ENCODE results near the gene TTLL4. TPM values are rescaled to one million over a fixed set of nuclear protein-coding genes. Genes with fewer than 3 reads are reported as not detected.

TTLL4 gene
- total and polyA plus RNA-seq, 4 experiments from 2014 or later = 0.36 to 26.1 (median 14.2) TPM

DNA sequence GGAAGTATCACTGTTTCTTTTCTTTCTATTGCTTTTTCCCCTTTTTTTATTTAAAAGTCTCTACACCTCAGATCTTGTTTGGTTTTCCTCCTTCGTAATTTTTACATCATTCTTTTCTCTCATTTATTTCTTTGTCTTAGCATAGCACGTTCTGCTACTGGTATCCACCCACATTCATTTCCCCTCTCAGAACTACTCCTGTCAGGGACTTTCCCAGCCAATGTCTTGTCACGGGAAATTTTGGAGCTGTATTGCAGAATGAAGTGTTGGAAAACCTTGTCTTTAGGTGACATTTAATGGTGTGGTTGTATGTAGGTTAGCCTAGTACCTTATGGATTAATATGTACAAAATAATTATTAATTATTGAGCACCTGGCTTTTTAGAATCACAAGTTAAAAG, 34.0 kb downstream of the TTLL4 start:
- no peaks in the 10 kb centered on the region for H3K27me3 ChIP-seq (ENCODE audit: insufficient read depth, low read length)
- ChIA-PET POLR2A (ENCODE audit: partially characterized antibody) (no interaction called here), CTCF (ENCODE audit: partially characterized antibody) (no interaction called here)
- H3K36me3 ChIP-seq (ENCODE audit: insufficient read depth, low read length) = peaks cover 34% of the 10 kb centered on the region
- H3K27ac Mint-ChIP-seq = no peak overlapping the region
- intact Hi-C loops (cut with micrococcal nuclease) = no loop called here
- H3K4me3 Mint-ChIP-seq = no peak overlapping the region
- peaks cover 0 to 2% (median 0%) of the 10 kb centered on the region in 4 donors for H3K4me1 Mint-ChIP-seq
- H3K36me3 Mint-ChIP-seq = peaks cover 65 to 67% of the 10 kb centered on the region in 2 donors
- H3K9me3 ChIP-seq (ENCODE audit: control insufficient read depth in 1 of 2, low read length in 2 of 2) = no peaks in the 10 kb centered on the region
- no peak overlapping the region for H3K4me3 ChIP-seq (ENCODE audit: low read length in 2 of 2)
- no peak for DNase-seq
- no peaks in the 10 kb centered on the region for H3K9me3 Mint-ChIP-seq
- H3K27me3 Mint-ChIP-seq = no peaks in the 10 kb centered on the region
- no peaks in the 10 kb centered on the region for H3K4me1 ChIP-seq (ENCODE audit: insufficient read depth, low read length)
- no peak overlapping the region for H3K27ac ChIP-seq (ENCODE audit: low read depth, low read length)

DNA sequence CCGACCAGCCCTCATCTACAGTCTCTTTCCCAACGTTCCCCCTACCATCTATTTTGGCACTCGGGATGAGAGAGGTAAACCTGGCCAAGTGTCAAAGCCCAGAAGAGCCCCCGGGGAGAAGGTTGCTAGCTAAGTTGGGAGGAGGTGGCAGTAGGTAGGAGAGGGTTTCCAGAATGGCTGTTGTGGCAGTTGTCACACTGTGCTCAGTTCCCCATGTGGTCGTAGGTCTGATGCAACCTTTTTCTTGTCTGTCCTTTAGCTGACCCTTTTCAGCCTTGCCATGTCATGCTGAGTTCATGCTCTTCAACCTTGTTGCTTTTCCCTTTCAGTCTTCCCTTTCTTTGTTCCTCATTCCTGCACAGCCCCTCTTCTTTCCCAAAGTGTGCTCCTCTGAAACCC, 34.5 kb downstream of the TTLL4 start:
- H3K36me3 Mint-ChIP-seq = peaks cover 66 to 67% of the 10 kb centered on the region in 2 donors
- intact Hi-C loops (cut with micrococcal nuclease) = no loop called here
- CTCF ChIA-PET (ENCODE audit: partially characterized antibody) = no interaction called here

GRCh38 chr2:218745559-218746469, 35.2 kb downstream of the TTLL4 start:
- H3K9me3 ChIP-seq (ENCODE audit: control insufficient read depth in 1 of 2, low read length in 2 of 2) = no peaks in the 10 kb centered on the region
- ChIA-PET POLR2A (ENCODE audit: partially characterized antibody) (no interaction called here), CTCF (ENCODE audit: partially characterized antibody) (no interaction called here)
- Mint-ChIP-seq H3K4me3 (no peak overlapping the region), H3K9me3 (no peaks in the 10 kb centered on the region), H3K27me3 (no peaks in the 10 kb centered on the region), H3K27ac (peak overlapping the region in 2 of 7 donors; percentile 7 to 16), H3K4me1 (peaks cover 0 to 2% (median 0%) of the 10 kb centered on the region in 4 donors), H3K36me3 (peaks cover 67 to 69% of the 10 kb centered on the region in 2 donors)
- H3K4me1 ChIP-seq (ENCODE audit: insufficient read depth, low read length) = no peaks in the 10 kb centered on the region
- no peaks in the 10 kb centered on the region for H3K27me3 ChIP-seq (ENCODE audit: insufficient read depth, low read length)
- no peak for DNase-seq
- intact Hi-C loops (cut with micrococcal nuclease) = no loop called here
- H3K4me3 ChIP-seq (ENCODE audit: low read length in 2 of 2) = no peak overlapping the region
- peaks cover 46% of the 10 kb centered on the region for H3K36me3 ChIP-seq (ENCODE audit: insufficient read depth, low read length)
- H3K27ac ChIP-seq (ENCODE audit: low read depth, low read length) = no peak overlapping the region

More for the DNA sequence above, 34.5 kb downstream of the TTLL4 start:
- H3K27ac ChIP-seq (ENCODE audit: low read depth, low read length) = no peak overlapping the region
- H3K4me3 ChIP-seq (ENCODE audit: low read length in 2 of 2) = no peak overlapping the region
- no peaks in the 10 kb centered on the region for H3K9me3 Mint-ChIP-seq
- no peaks in the 10 kb centered on the region for H3K9me3 ChIP-seq (ENCODE audit: control insufficient read depth in 1 of 2, low read length in 2 of 2)
- no peaks in the 10 kb centered on the region for H3K4me1 ChIP-seq (ENCODE audit: insufficient read depth, low read length)
- peak overlapping the region in 2 of 7 donors; percentile 16 to 24 for H3K27ac Mint-ChIP-seq
- no peak overlapping the region for H3K4me3 Mint-ChIP-seq
- peaks cover 0 to 2% (median 0%) of the 10 kb centered on the region in 4 donors for H3K4me1 Mint-ChIP-seq
- DNase-seq = no peak
- peaks cover 39% of the 10 kb centered on the region for H3K36me3 ChIP-seq (ENCODE audit: insufficient read depth, low read length)
- POLR2A ChIA-PET (ENCODE audit: partially characterized antibody) = no interaction called here
- no peaks in the 10 kb centered on the region for H3K27me3 ChIP-seq (ENCODE audit: insufficient read depth, low read length)
- H3K27me3 Mint-ChIP-seq = no peaks in the 10 kb centered on the region

GRCh38 chr2:218746470-218746795, 35.8 kb downstream of the TTLL4 start:
- Histone ChIP-seq H3K4me3 (ENCODE audit: low read length in 2 of 2) (no peak overlapping the region), H3K9me3 (ENCODE audit: control insufficient read depth in 1 of 2, low read length in 2 of 2) (no peaks in the 10 kb centered on the region), H3K4me1 (ENCODE audit: insufficient read depth, low read length) (no peaks in the 10 kb centered on the region), H3K27me3 (ENCODE audit: insufficient read depth, low read length) (no peaks in the 10 kb centered on the region), H3K27ac (ENCODE audit: low read depth, low read length) (no peak overlapping the region), H3K36me3 (ENCODE audit: insufficient read depth, low read length) (peaks cover 48% of the 10 kb centered on the region)
- ChIA-PET CTCF (ENCODE audit: partially characterized antibody) (no interaction called here), POLR2A (ENCODE audit: partially characterized antibody) (no interaction called here)
- Mint-ChIP-seq H3K9me3 (no peaks in the 10 kb centered on the region), H3K4me3 (no peak overlapping the region), H3K27me3 (no peaks in the 10 kb centered on the region), H3K4me1 (peaks cover 0 to 2% (median 0%) of the 10 kb centered on the region in 4 donors), H3K36me3 (peaks cover 70 to 72% of the 10 kb centered on the region in 2 donors), H3K27ac (peak overlapping the region in 1 of 7 donors; percentile 7)
- no peak for DNase-seq
- intact Hi-C loops (cut with micrococcal nuclease) = no loop called here

DNA sequence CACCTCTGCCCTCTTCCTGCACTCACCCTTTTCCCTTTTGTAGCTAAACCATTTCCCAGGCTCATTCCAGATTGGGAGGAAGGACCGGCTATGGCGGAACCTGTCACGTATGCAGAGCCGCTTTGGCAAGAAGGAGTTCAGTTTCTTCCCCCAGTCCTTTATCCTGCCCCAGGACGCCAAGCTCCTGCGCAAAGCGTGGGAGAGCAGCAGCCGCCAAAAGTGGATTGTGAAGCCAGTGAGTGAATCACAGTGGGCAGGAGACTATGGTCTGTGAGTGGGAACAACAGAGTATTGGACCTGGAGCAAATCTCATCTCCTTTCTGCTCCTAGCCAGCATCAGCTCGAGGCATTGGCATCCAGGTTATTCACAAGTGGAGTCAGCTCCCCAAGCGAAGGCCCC, 36.3 kb downstream of the TTLL4 start:
- peaks cover 48% of the 10 kb centered on the region for H3K36me3 ChIP-seq (ENCODE audit: insufficient read depth, low read length)
- peaks cover 70 to 75% of the 10 kb centered on the region in 2 donors for H3K36me3 Mint-ChIP-seq
- CTCF ChIA-PET (ENCODE audit: partially characterized antibody) = no interaction called here

GRCh38 chr2:218748741-218749441, 38.3 kb downstream of the TTLL4 start:
- H3K4me1 Mint-ChIP-seq = peaks cover 0 to 2% (median 0%) of the 10 kb centered on the region in 4 donors
- POLR2A ChIA-PET (ENCODE audit: partially characterized antibody) = no interaction called here
- H3K4me1 ChIP-seq (ENCODE audit: insufficient read depth, low read length) = no peaks in the 10 kb centered on the region
- intact Hi-C loops (cut with micrococcal nuclease) = no loop called here
- DNase-seq = no peak
- no peaks in the 10 kb centered on the region for H3K27me3 Mint-ChIP-seq
- H3K36me3 ChIP-seq (ENCODE audit: insufficient read depth, low read length) = peaks cover 55% of the 10 kb centered on the region
- H3K4me3 Mint-ChIP-seq = no peak overlapping the region
- no peak overlapping the region for H3K4me3 ChIP-seq (ENCODE audit: low read length in 2 of 2)
- no peak overlapping the region for H3K27ac Mint-ChIP-seq
- no peak overlapping the region for H3K27ac ChIP-seq (ENCODE audit: low read depth, low read length)
- no peaks in the 10 kb centered on the region for H3K9me3 ChIP-seq (ENCODE audit: control insufficient read depth in 1 of 2, low read length in 2 of 2)
- H3K36me3 Mint-ChIP-seq = peaks cover 80 to 88% of the 10 kb centered on the region in 2 donors
- CTCF ChIA-PET (ENCODE audit: partially characterized antibody) = interaction anchor here (0.6 to 0.7 kb wide), 2 partner anchors 35 to 227 kb away, joined by 3 read pairs; no protein-coding TSS in a partner anchor
- H3K27me3 ChIP-seq (ENCODE audit: insufficient read depth, low read length) = no peaks in the 10 kb centered on the region
- no peaks in the 10 kb centered on the region for H3K9me3 Mint-ChIP-seq

More for the DNA sequence above, 36.3 kb downstream of the TTLL4 start:
- Mint-ChIP-seq H3K9me3 (no peaks in the 10 kb centered on the region), H3K27ac (no peak overlapping the region), H3K27me3 (no peaks in the 10 kb centered on the region), H3K4me1 (peaks cover 0 to 2% (median 0%) of the 10 kb centered on the region in 4 donors), H3K4me3 (no peak overlapping the region)
- no peak for DNase-seq
- H3K4me3 ChIP-seq (ENCODE audit: low read length in 2 of 2) = no peak overlapping the region
- POLR2A ChIA-PET (ENCODE audit: partially characterized antibody) = no interaction called here
- no peaks in the 10 kb centered on the region for H3K27me3 ChIP-seq (ENCODE audit: insufficient read depth, low read length)
- H3K9me3 ChIP-seq (ENCODE audit: control insufficient read depth in 1 of 2, low read length in 2 of 2) = no peaks in the 10 kb centered on the region
- H3K4me1 ChIP-seq (ENCODE audit: insufficient read depth, low read length) = no peaks in the 10 kb centered on the region
- intact Hi-C loops (cut with micrococcal nuclease) = no loop called here
- no peak overlapping the region for H3K27ac ChIP-seq (ENCODE audit: low read depth, low read length)

DNA sequence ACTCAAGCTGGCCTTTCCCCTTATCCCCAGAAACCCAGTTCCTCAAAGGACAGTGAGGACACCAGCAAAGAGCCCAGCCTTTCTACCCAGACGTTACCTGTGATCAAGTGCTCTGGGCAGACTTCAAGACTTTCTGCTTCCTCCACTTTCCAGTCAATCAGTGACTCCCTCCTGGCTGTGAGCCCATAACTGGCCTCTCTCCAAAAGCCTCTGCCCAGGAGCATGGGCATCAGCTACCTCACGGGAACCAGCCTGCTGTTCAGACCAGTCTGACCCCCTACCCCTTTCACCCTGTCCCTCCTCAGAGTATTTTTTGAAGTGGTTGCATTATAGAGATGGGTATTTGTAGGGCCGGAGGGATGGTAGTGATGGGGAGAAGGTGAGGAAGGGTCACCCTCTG, 43.6 kb downstream of the TTLL4 start:
- Histone ChIP-seq H3K9me3 (ENCODE audit: control insufficient read depth in 1 of 2, low read length in 2 of 2) (no peaks in the 10 kb centered on the region), H3K36me3 (ENCODE audit: insufficient read depth, low read length) (peaks cover 31% of the 10 kb centered on the region), H3K4me1 (ENCODE audit: insufficient read depth, low read length) (no peaks in the 10 kb centered on the region), H3K27ac (ENCODE audit: low read depth, low read length) (no peak overlapping the region), H3K27me3 (ENCODE audit: insufficient read depth, low read length) (no peaks in the 10 kb centered on the region), H3K4me3 (ENCODE audit: low read length in 2 of 2) (no peak overlapping the region)
- CTCF ChIA-PET (ENCODE audit: partially characterized antibody) = no interaction called here
- H3K27me3 Mint-ChIP-seq = no peaks in the 10 kb centered on the region
- no peak overlapping the region for H3K27ac Mint-ChIP-seq
- H3K4me3 Mint-ChIP-seq = no peak overlapping the region
- DNase-seq = no peak
- no peaks in the 10 kb centered on the region for H3K4me1 Mint-ChIP-seq
- no peaks in the 10 kb centered on the region for H3K9me3 Mint-ChIP-seq
- peaks cover 61 to 64% of the 10 kb centered on the region in 2 donors for H3K36me3 Mint-ChIP-seq
- POLR2A ChIA-PET (ENCODE audit: partially characterized antibody) = no interaction called here
- intact Hi-C loops (cut with micrococcal nuclease) = no loop called here
